GM23248 (cell line): ENCODE data around the gene SNX24. TPM values are rescaled to one million over a fixed set of nuclear protein-coding genes. Genes with fewer than 3 reads are reported as not detected.

Experiments used
- DNase-seq: peaks from one replicate; pipeline ENCODE4 v3.0.0-alpha.2; 2015
- H2AFZ ChIP-seq: fragments of 200-600 bp; sonication (generic); 2 replicates; pipeline ENCODE4 v1.6.1; 2016; ENCODE audit warnings: antibody characterized with exemption
- H3F3A ChIP-seq: fragments of 200-600 bp; sonication (generic); 2 replicates; pipeline ENCODE4 v1.6.1; 2016; ENCODE audit warnings: mild to moderate bottlenecking, antibody characterized with exemption, mixed run types; ENCODE audit not compliant: insufficient read depth
- H3K27ac ChIP-seq: fragments of 200-600 bp; sonication (generic); 2 replicates; pipeline ENCODE4 v1.5.1; 2016; ENCODE audit warnings: mild to moderate bottlenecking
- H3K27me3 ChIP-seq: fragments of 200-600 bp; sonication (generic); replicated peaks from 2 replicates; pipeline ENCODE4 v1.6.1; 2016; ENCODE audit warnings: mild to moderate bottlenecking; ENCODE audit not compliant: insufficient read depth
- H3K36me3 ChIP-seq: fragments of 200-600 bp; sonication (generic); 2 replicates; pipeline ENCODE4 v1.6.1; 2016; ENCODE audit warnings: low read depth, mild to moderate bottlenecking
- H3K4me1 ChIP-seq: fragments of 200-600 bp; sonication (generic); 2 replicates; pipeline ENCODE4 v1.6.1; 2016; ENCODE audit warnings: mild to moderate bottlenecking; ENCODE audit not compliant: insufficient read depth
- H3K4me2 ChIP-seq: fragments of 200-600 bp; sonication (generic); one replicate; pipeline ENCODE4 v1.6.1; 2016; ENCODE audit warnings: mild to moderate bottlenecking; ENCODE audit not compliant: unreplicated experiment
- H3K4me3 ChIP-seq: fragments of 200-600 bp; sonication (generic); 2 replicates; pipeline ENCODE4 v1.5.1; 2016; ENCODE audit warnings: mild to moderate bottlenecking
- H3K79me2 ChIP-seq: fragments of 200-600 bp; sonication (generic); 2 replicates; pipeline ENCODE4 v1.6.1; 2016; ENCODE audit warnings: mild to moderate bottlenecking; ENCODE audit not compliant: insufficient read depth
- H3K9ac ChIP-seq: fragments of 200-600 bp; sonication (generic); 2 replicates; pipeline ENCODE4 v1.6.1; 2016; ENCODE audit warnings: mild to moderate bottlenecking
- H3K9me2 ChIP-seq: fragments of 200-600 bp; sonication (generic); 2 replicates; pipeline ENCODE4 v1.6.1; 2016; ENCODE audit warnings: mixed run types, mild to moderate bottlenecking, moderate library complexity; ENCODE audit not compliant: insufficient read depth
- H3K9me3 ChIP-seq: fragments of 200-600 bp; sonication (generic); one replicate; pipeline ENCODE4 v1.6.1; 2017; ENCODE audit warnings: low read depth
- H4K20me1 ChIP-seq: fragments of 200-600 bp; sonication (generic); 2 replicates; pipeline ENCODE4 v1.6.0; 2016; ENCODE audit not compliant: insufficient read depth
- EZH2 ChIP-seq: fragments of 200-600 bp; sonication (generic); IDR thresholded peaks from 2 replicates; pipeline ENCODE4 v1.6.1; 2018; ENCODE audit warnings: antibody characterized with exemption, mild to moderate bottlenecking; ENCODE audit not compliant: insufficient read depth, poor library complexity, severe bottlenecking
- EZH2phosphoT487 ChIP-seq: fragments of 200-600 bp; sonication (generic); IDR thresholded peaks from 2 replicates; pipeline ENCODE4 v1.6.1; 2018; ENCODE audit warnings: antibody characterized with exemption, moderate library complexity, mild to moderate bottlenecking, low read depth; ENCODE audit not compliant: insufficient read depth
- WGBS, 2 experiments: methylation state at CpG; one replicate each; pipeline ENCODE4 v1.1.6; 2015 to 2017; ENCODE audit warnings: low lambda C conversion rate in 2 of 2, low coverage in 1 of 2; ENCODE audit errors: missing lambda C conversion rate in 2 of 2; 5-methylcytosine and 5-hydroxymethylcytosine counted together
- in situ Hi-C: fragments of 300-500 bp; cut with MboI; formaldehyde crosslinking; loops from 2 replicates; pipeline ENCODE4 v1.15.0; 2020
- polyA plus RNA-seq: library from polyadenylated mRNA; unstranded; fragments of >200 nt; fragmentation: Nextera tagmentation; extraction: Ambion mirVana; gene quantifications from 2 replicates; pipeline ENCODE4 v1.2.1, GENCODE V29; 2016
- total RNA-seq: library from RNA; depleted of rRNA; stranded (reverse); fragments of >200 nt; shearing (Covaris generic); gene quantifications from 2 replicates; pipeline ENCODE4 v1.2.3, GENCODE V29; 2014

The SNX24 gene
- total and polyA plus RNA-seq, 2 experiments from 2014 or later, result 20.8 to 29.4 TPM

- Histone ChIP-seq H3K27ac (no peak overlapping the region), H3K4me2 (no peak overlapping the region), H4K20me1 (no peaks in the 10 kb centered on the region), H3K4me3 (no peak overlapping the region), H3K9me3 (no peaks in the 10 kb centered on the region), H3K36me3 (peaks cover 30% of the 10 kb centered on the region), H3K79me2 (peaks cover 5% of the 10 kb centered on the region; the same call in 1 of the 2 replicates), H3K4me1 (no peaks in the 10 kb centered on the region), H2AFZ (no peak overlapping the region), H3K9me2 (no peaks in the 10 kb centered on the region), H3F3A (no peaks in the 10 kb centered on the region), H3K27me3 (no peaks in the 10 kb centered on the region), H3K9ac (no peak overlapping the region)
- TF ChIP-seq EZH2phosphoT487 (no peak), EZH2 (no peak)
- WGBS, 2 experiments, result 83 to 85% methylated on average over 9 of the region's 9 CpGs
- DNase-seq, result no peak
- in situ Hi-C loops, result no loop called here
Observed at GRCh38 chr5:123028222-123028621, 182.8 kb downstream of the SNX24 start.

- peak; percentile 6 for DNase-seq
- in situ Hi-C loops, result loop anchor here (10.0 kb wide), 1 partner anchor 122 kb away; no protein-coding TSS in a partner anchor
- peaks cover 7% of the 10 kb centered on the region; the same call in 1 of the 2 replicates for H3K4me1 ChIP-seq
- H3K27me3 ChIP-seq, result no peaks in the 10 kb centered on the region
- no peaks in the 10 kb centered on the region for H3K9me3 ChIP-seq
- TF ChIP-seq EZH2, result no peak
- no peak for TF ChIP-seq EZH2phosphoT487
- no peak overlapping the region for H3K9ac ChIP-seq
- no peak overlapping the region for H2AFZ ChIP-seq
- H4K20me1 ChIP-seq, result no peaks in the 10 kb centered on the region
- H3K36me3 ChIP-seq, result peaks cover 7% of the 10 kb centered on the region; the same call in 1 of the 2 replicates
- WGBS, 2 experiments, result 73 to 81% methylated on average over 6 of the region's 6 CpGs
- no peak overlapping the region for H3K4me2 ChIP-seq
- peaks cover 20% of the 10 kb centered on the region; the same call in 1 of the 2 replicates for H3K79me2 ChIP-seq
- no peak overlapping the region for H3K4me3 ChIP-seq
- H3K9me2 ChIP-seq, result no peaks in the 10 kb centered on the region
- H3F3A ChIP-seq, result peaks cover 17% of the 10 kb centered on the region
- no peak overlapping the region for H3K27ac ChIP-seq
Observed at GRCh38 chr5:123033157-123033671, 187.8 kb downstream of the SNX24 start.

GRCh38 chr5:123035360-123035917 lies 190.0 kb downstream of the SNX24 start:
- Histone ChIP-seq H3K9me3 (no peaks in the 10 kb centered on the region), H3K27me3 (no peaks in the 10 kb centered on the region), H3K9me2 (no peaks in the 10 kb centered on the region), H3K79me2 (peaks cover 20% of the 10 kb centered on the region; the same call in 1 of the 2 replicates), H3K36me3 (no peaks in the 10 kb centered on the region), H3K27ac (peak overlapping the region; percentile 70), H3F3A (peaks cover 17% of the 10 kb centered on the region), H3K9ac (peak overlapping the region; percentile 79), H3K4me1 (peaks cover 7% of the 10 kb centered on the region; the same call in 1 of the 2 replicates), H3K4me3 (peak overlapping the region; percentile 91), H2AFZ (peak overlapping the region; percentile 92), H3K4me2 (peak overlapping the region; percentile 70), H4K20me1 (no peaks in the 10 kb centered on the region)
- in situ Hi-C loops, result loop anchor here (10.0 kb wide), 1 partner anchor 119 kb away; no protein-coding TSS in a partner anchor
- TF ChIP-seq EZH2phosphoT487, result no peak
- TF ChIP-seq EZH2, result no peak
- 2 to 3% methylated on average over 21 to 27 of the region's 27 CpGs for WGBS, 2 experiments
- peak; percentile 81 for DNase-seq

GRCh38 chr5:123035918-123036390 lies 190.5 kb downstream of the SNX24 start:
- in situ Hi-C loops, result loop anchor here (10.0 kb wide), 1 partner anchor 119 kb away; no protein-coding TSS in a partner anchor
- Histone ChIP-seq H3K79me2 (peaks cover 15% of the 10 kb centered on the region; the same call in 1 of the 2 replicates), H3K36me3 (no peaks in the 10 kb centered on the region), H3F3A (peaks cover 17% of the 10 kb centered on the region), H3K4me1 (peaks cover 7% of the 10 kb centered on the region; the same call in 1 of the 2 replicates), H3K9ac (peak overlapping the region; percentile 79), H3K4me2 (peak overlapping the region; percentile 70), H3K4me3 (peak overlapping the region; percentile 91), H3K9me3 (no peaks in the 10 kb centered on the region), H3K9me2 (no peaks in the 10 kb centered on the region), H3K27me3 (no peaks in the 10 kb centered on the region), H4K20me1 (no peaks in the 10 kb centered on the region), H2AFZ (peak overlapping the region; percentile 92), H3K27ac (peak overlapping the region; percentile 70)
- TF ChIP-seq EZH2, result no peak
- no peak for TF ChIP-seq EZH2phosphoT487
- WGBS, 2 experiments, result 0 to 2% methylated on average over 17 to 23 of the region's 40 CpGs
- DNase-seq, result peak; percentile 75
